ENCODE results near the gene SLC24A1. TPM values are rescaled to one million over a fixed set of nuclear protein-coding genes. Genes with fewer than 3 reads are reported as not detected.

The SLC24A1 gene
- total and polyA plus RNA-seq, 8 donors = 8.3 to 29.1 (median 26.6) TPM

- Histone ChIP-seq H3K36me3 (peaks cover 0 to 78% of the 10 kb centered on the region in 2 donors), H3K4me1 (no peaks in the 10 kb centered on the region), H3K27me3 (no peaks in the 10 kb centered on the region), H3K27ac (no peak overlapping the region), H3K9me3 (no peaks in the 10 kb centered on the region), H3K4me3 (no peak overlapping the region)
- intact Hi-C loops (cut with DNase I) = no loop called here
- TF ChIP-seq, protein P1, sequence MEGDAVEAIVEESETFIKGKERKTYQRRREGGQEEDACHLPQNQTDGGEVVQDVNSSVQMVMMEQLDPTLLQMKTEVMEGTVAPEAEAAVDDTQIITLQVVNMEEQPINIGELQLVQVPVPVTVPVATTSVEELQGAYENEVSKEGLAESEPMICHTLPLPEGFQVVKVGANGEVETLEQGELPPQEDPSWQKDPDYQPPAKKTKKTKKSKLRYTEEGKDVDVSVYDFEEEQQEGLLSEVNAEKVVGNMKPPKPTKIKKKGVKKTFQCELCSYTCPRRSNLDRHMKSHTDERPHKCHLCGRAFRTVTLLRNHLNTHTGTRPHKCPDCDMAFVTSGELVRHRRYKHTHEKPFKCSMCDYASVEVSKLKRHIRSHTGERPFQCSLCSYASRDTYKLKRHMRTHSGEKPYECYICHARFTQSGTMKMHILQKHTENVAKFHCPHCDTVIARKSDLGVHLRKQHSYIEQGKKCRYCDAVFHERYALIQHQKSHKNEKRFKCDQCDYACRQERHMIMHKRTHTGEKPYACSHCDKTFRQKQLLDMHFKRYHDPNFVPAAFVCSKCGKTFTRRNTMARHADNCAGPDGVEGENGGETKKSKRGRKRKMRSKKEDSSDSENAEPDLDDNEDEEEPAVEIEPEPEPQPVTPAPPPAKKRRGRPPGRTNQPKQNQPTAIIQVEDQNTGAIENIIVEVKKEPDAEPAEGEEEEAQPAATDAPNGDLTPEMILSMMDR (IDR thresholded peaks at IDR 0.05) = no peak
- DNase-seq (no peak), ATAC-seq (no peak)
Measured at GRCh38 chr15:65660927-65661326, 39.2 kb downstream of the SLC24A1 start.

DNA sequence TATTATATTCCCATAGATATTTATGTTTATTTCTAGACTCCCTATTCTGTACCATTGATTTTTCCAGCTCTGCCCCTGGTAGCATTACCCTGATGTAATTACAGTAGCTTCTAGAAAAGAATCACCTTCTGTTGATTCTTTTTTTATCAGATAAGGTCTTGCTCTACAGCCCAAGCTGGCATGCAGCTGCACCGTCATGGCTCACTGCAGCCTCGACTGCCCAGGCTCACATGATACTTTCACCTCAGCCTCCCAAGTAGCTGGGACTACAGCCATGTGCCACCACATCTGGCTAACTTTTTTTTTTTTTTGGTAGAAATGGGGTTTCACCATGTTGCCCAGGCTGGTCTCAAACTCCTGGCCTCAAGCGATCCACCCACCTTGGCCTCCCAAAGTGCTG lies 41.8 kb downstream of the SLC24A1 start:
- Histone ChIP-seq H3K4me1 (no peaks in the 10 kb centered on the region), H3K9me3 (no peaks in the 10 kb centered on the region), H3K4me3 (no peak overlapping the region), H3K36me3 (peaks cover 0 to 90% of the 10 kb centered on the region in 2 donors), H3K27me3 (no peaks in the 10 kb centered on the region), H3K27ac (no peak overlapping the region)
- intact Hi-C loops (cut with DNase I) = no loop called here
- DNase-seq (no peak), ATAC-seq (no peak)
- TF ChIP-seq, protein P1 (IDR thresholded peaks at IDR 0.05) = no peak

GRCh38 chr15:65666257-65666656 lies 44.5 kb downstream of the SLC24A1 start:
- ATAC-seq = no peak
- TF ChIP-seq, protein P1 (IDR thresholded peaks at IDR 0.05) = no peak
- H3K36me3 ChIP-seq = peaks cover 0 to 95% of the 10 kb centered on the region in 2 donors
- no peak overlapping the region for H3K4me3 ChIP-seq
- H3K27ac ChIP-seq = no peak overlapping the region
- H3K27me3 ChIP-seq = no peaks in the 10 kb centered on the region
- intact Hi-C loops (cut with DNase I) = no loop called here
- no peaks in the 10 kb centered on the region for H3K4me1 ChIP-seq
- H3K9me3 ChIP-seq = no peaks in the 10 kb centered on the region
- DNase-seq = no peak

DNA sequence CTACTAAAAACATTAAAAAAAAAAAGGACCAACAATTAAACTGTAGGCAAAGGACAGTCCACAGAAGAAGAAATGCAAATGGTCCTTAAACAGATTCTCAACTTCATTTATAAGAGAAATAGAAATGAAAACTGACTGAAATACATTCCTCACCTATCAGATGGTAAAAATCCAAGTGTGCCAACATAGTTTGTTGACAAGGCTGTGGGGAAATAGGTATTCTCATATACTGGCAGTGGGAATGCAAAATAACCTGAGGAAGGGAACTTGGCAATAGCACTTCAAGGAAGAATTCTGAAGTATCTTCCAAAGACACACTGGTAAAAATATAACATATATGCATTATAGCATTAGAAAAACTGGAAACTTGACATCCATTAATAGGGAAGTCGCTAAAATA lies 53.8 kb downstream of the SLC24A1 start:
- Histone ChIP-seq H3K4me3 (no peak overlapping the region), H3K27me3 (no peaks in the 10 kb centered on the region), H3K4me1 (no peaks in the 10 kb centered on the region), H3K36me3 (peaks cover 0 to 49% of the 10 kb centered on the region in 2 donors), H3K27ac (no peak overlapping the region), H3K9me3 (no peaks in the 10 kb centered on the region)
- ATAC-seq = no peak
- DNase-seq = no peak
- TF ChIP-seq, protein P1 (IDR thresholded peaks at IDR 0.05) = no peak
- intact Hi-C loops (cut with DNase I) = no loop called here

DNA sequence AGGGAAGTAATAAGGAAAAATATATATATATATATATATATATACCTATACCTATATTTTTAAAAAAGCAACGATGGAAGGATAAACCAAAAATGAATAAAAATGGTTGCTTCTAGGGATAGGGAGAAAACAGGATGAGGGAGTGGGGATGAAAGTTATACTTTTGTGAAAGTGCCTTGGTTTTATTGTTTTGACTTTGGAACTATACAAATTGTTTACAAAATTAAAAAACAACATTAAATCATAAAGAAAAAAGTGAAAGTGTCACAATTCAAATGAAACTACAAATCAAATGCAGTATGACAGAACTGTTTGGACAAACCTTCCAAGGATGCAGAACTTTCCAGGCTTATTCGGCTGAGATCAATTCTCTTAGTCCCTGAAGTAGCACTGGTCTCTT lies 54.4 kb downstream of the SLC24A1 start:
- no peaks in the 10 kb centered on the region for H3K4me1 ChIP-seq
- TF ChIP-seq, protein P1 (IDR thresholded peaks at IDR 0.05) = no peak
- peaks cover 0 to 44% of the 10 kb centered on the region in 2 donors for H3K36me3 ChIP-seq
- intact Hi-C loops (cut with DNase I) = no loop called here
- no peak overlapping the region for H3K27ac ChIP-seq
- H3K4me3 ChIP-seq = no peak overlapping the region
- no peak for ATAC-seq
- no peak for DNase-seq
- no peaks in the 10 kb centered on the region for H3K27me3 ChIP-seq
- H3K9me3 ChIP-seq = no peaks in the 10 kb centered on the region

Data from left lung (tissue), 10 donors.